Measurements from ENCODE around the gene TNFRSF12A. TPM values are rescaled to one million over a fixed set of nuclear protein-coding genes. Genes with fewer than 3 reads are reported as not detected.

TNFRSF12A gene
- total and polyA plus RNA-seq, 7 experiments from 2014 or later = 0.57 to 5.9 (median 1.1) TPM; not detected in 2

DNA sequence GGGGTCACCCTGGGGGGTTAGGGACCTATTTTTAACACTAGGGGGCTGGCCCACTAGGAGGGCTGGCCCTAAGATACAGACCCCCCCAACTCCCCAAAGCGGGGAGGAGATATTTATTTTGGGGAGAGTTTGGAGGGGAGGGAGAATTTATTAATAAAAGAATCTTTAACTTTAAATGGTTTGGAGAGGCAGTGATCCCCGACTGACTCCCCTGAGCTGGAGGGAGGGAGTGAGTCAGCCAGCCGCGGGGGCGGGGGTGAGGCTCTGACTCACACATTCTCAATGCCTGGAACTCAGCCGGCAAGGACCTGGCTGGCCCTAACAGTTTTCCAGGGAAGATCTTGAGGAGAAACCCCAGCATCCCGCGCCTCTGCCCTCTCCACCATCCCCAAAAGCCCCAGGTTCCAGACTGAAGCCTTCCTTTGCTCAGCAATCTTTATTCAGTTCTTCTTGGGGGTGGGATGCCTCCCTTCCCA lies 2.1 kb downstream of the TNFRSF12A start:
- H3K4me1 Mint-ChIP-seq = peaks cover 12 to 64% (median 44%) of the 10 kb centered on the region in 7 donors
- ATAC-seq (no peak), DNase-seq (peak in 2 of 9 donors; percentile 75 to 88)
- H3K9me3 Mint-ChIP-seq = no peaks in the 10 kb centered on the region
- intact Hi-C loops (cut with micrococcal nuclease) = loop anchor here (2.0 to 10.0 kb wide), 7 partner anchors 110 to 1230 kb away; partner anchors contain the start of genes CEMP1 (in 1 of the 2), CLUAP1 (in 1 of the 2), FLYWCH1 (in 1 of the 2) and FLYWCH2 (in 1 of the 2)
- H3K4me3 ChIP-seq (ENCODE audit: low read length) = no peak overlapping the region
- peaks cover 0 to 18% (median 0%) of the 10 kb centered on the region in 3 experiments for H3K36me3 ChIP-seq (ENCODE audit: control insufficient read depth in 2 of 3, insufficient read depth in 3 of 3, low read length in 3 of 3)
- H3K27me3 ChIP-seq (ENCODE audit: control insufficient read depth in 2 of 2, insufficient read depth in 2 of 2, low read length in 2 of 2) = no peaks in the 10 kb centered on the region
- peak overlapping the region; percentile 78 to 99 (median 94) for H3K27ac Mint-ChIP-seq
- no peaks in the 10 kb centered on the region for H3K9me3 ChIP-seq (ENCODE audit: control insufficient read depth in 2 of 3, low read length in 3 of 3)
- POLR2A ChIA-PET = interaction anchor here (0.6 to 2.9 kb wide), 5 partner anchors 10 to 45 kb away, joined by 3 to 11 read pairs (median 5); no protein-coding TSS in a partner anchor
- CTCF ChIA-PET = interaction anchor here (0.7 to 3.3 kb wide), 4 partner anchors 9 to 251 kb away, joined by 3 to 11 read pairs (median 4); partner anchors contain the start of gene ZNF213
- H3K27me3 Mint-ChIP-seq = peaks cover 0 to 12% (median 0%) of the 10 kb centered on the region in 5 donors
- peak overlapping the region; percentile 98 for H3K27ac ChIP-seq (ENCODE audit: low read depth, low read length)
- H3K4me1 ChIP-seq (ENCODE audit: control insufficient read depth in 2 of 2, insufficient read depth in 2 of 2, low read length in 2 of 2) = peaks cover 36 to 43% of the 10 kb centered on the region in 2 donors
- H3K4me3 Mint-ChIP-seq = peak overlapping the region in 9 of 10 donors; percentile 87 to 98 (median 93)
- H3K36me3 Mint-ChIP-seq = peaks cover 0 to 14% (median 3%) of the 10 kb centered on the region in 5 donors

DNA sequence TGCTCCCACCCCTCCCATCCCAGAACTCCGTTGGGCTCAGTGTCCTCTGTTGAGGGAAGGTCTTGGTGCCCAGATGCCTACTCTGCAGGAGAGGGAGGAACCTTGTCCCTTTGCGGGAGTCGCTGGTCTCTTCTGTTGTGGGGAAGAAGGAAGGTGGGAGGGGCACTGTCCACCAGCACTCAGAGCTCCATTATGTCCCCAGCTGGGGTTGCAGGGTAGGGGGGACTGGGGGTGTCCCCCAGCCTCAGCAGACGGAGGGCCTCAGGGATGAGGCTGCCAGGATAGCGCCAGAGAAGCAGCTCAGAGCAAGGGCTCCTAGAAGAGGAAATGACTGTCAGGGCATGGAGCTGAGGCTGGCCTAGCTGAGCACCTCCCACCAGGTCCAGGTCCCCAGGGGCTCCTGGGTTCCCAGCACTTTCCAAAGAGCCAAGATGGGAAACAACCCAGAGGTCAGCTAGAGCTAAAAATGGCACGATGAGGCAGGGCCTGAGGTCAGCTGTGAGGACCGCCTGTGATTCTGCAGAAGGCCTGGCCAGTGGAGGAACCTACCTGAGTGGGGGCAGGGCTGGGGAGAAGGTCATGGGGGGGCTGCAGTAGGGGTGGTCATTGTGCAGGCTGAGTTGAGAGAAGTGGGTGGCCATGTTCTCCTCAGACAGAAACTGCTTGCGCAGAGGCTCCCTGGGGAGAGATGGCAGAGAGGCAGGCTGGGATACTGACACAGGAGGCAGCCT lies 2.7 kb downstream of the TNFRSF12A start:
- intact Hi-C loops (cut with micrococcal nuclease) = loop anchor here (2.0 to 10.0 kb wide), 7 partner anchors 111 to 1229 kb away; partner anchors contain the start of genes CEMP1 (in 1 of the 2), CLUAP1 (in 1 of the 2), FLYWCH1 (in 1 of the 2) and FLYWCH2 (in 1 of the 2)
- POLR2A ChIA-PET = interaction anchor here (0.6 to 2.9 kb wide), 9 partner anchors 9 to 112 kb away, joined by 3 to 11 read pairs (median 4); partner anchors contain the start of genes CLDN9 and ZNF213
- peak overlapping the region; percentile 98 for H3K27ac ChIP-seq (ENCODE audit: low read depth, low read length)
- peaks cover 36 to 43% of the 10 kb centered on the region in 2 donors for H3K4me1 ChIP-seq (ENCODE audit: control insufficient read depth in 2 of 2, insufficient read depth in 2 of 2, low read length in 2 of 2)
- Mint-ChIP-seq H3K36me3 (peaks cover 0 to 14% (median 3%) of the 10 kb centered on the region in 5 donors), H3K9me3 (no peaks in the 10 kb centered on the region), H3K4me3 (peak overlapping the region; percentile 78 to 98 (median 92)), H3K27me3 (peaks cover 0 to 12% (median 0%) of the 10 kb centered on the region in 5 donors), H3K4me1 (peaks cover 12 to 64% (median 44%) of the 10 kb centered on the region in 7 donors), H3K27ac (peak overlapping the region; percentile 84 to 99 (median 94))
- no peak for DNase-seq
- H3K9me3 ChIP-seq (ENCODE audit: control insufficient read depth in 2 of 3, low read length in 3 of 3) = no peaks in the 10 kb centered on the region
- H3K36me3 ChIP-seq (ENCODE audit: control insufficient read depth in 2 of 3, insufficient read depth in 3 of 3, low read length in 3 of 3) = peaks cover 0 to 20% (median 0%) of the 10 kb centered on the region in 3 experiments
- CTCF ChIA-PET = interaction anchor here (1.0 to 3.3 kb wide), 3 partner anchors 9 to 112 kb away, joined by 3 to 11 read pairs (median 5); partner anchors contain the start of gene ZNF213
- no peak overlapping the region for H3K4me3 ChIP-seq (ENCODE audit: low read length)
- no peak for ATAC-seq
- H3K27me3 ChIP-seq (ENCODE audit: control insufficient read depth in 2 of 2, insufficient read depth in 2 of 2, low read length in 2 of 2) = no peaks in the 10 kb centered on the region

DNA sequence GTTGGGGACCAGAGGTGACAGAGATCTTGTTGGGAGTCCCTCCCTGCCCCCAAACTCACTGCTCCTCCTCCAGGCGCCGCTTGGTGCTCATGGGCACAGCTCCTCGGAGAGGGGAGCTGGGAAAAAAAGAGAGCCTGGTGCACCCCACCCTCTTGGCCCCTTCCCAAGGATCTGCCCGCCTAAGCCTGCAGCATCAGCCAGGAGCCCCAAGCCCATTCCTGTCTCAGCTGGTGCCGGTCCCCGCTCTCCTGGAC lies 3.2 kb downstream of the TNFRSF12A start:
- Histone ChIP-seq H3K9me3 (ENCODE audit: control insufficient read depth in 2 of 3, low read length in 3 of 3) (no peaks in the 10 kb centered on the region), H3K27ac (ENCODE audit: low read depth, low read length) (peak overlapping the region; percentile 98), H3K4me1 (ENCODE audit: control insufficient read depth in 2 of 2, insufficient read depth in 2 of 2, low read length in 2 of 2) (peaks cover 36 to 45% of the 10 kb centered on the region in 2 donors), H3K4me3 (ENCODE audit: low read length) (peak overlapping the region; percentile 87), H3K36me3 (ENCODE audit: control insufficient read depth in 2 of 3, insufficient read depth in 3 of 3, low read length in 3 of 3) (peaks cover 0 to 20% (median 0%) of the 10 kb centered on the region in 3 experiments), H3K27me3 (ENCODE audit: control insufficient read depth in 2 of 2, insufficient read depth in 2 of 2, low read length in 2 of 2) (no peaks in the 10 kb centered on the region)
- Mint-ChIP-seq H3K36me3 (peaks cover 0 to 14% (median 3%) of the 10 kb centered on the region in 5 donors), H3K4me3 (peak overlapping the region; percentile 78 to 98 (median 92)), H3K4me1 (peaks cover 12 to 62% (median 47%) of the 10 kb centered on the region in 7 donors), H3K27me3 (peaks cover 0 to 7% (median 0%) of the 10 kb centered on the region in 5 donors), H3K9me3 (no peaks in the 10 kb centered on the region), H3K27ac (peak overlapping the region; percentile 84 to 99 (median 94))
- ChIA-PET CTCF (interaction anchor here (1.0 to 3.3 kb wide), 3 partner anchors 8 to 112 kb away, joined by 3 to 11 read pairs (median 5); partner anchors contain the start of gene ZNF213), POLR2A (interaction anchor here (0.6 to 2.9 kb wide), 8 partner anchors 9 to 112 kb away, joined by 3 to 11 read pairs (median 4); partner anchors contain the start of genes CLDN9 and ZNF213)
- peak in 1 of 9 donors; percentile 22 for DNase-seq
- intact Hi-C loops (cut with micrococcal nuclease) = loop anchor here (2.0 to 10.0 kb wide), 7 partner anchors 111 to 1229 kb away; partner anchors contain the start of genes CEMP1 (in 1 of the 2), CLUAP1 (in 1 of the 2), FLYWCH1 (in 1 of the 2) and FLYWCH2 (in 1 of the 2)
- no peak for ATAC-seq

DNA sequence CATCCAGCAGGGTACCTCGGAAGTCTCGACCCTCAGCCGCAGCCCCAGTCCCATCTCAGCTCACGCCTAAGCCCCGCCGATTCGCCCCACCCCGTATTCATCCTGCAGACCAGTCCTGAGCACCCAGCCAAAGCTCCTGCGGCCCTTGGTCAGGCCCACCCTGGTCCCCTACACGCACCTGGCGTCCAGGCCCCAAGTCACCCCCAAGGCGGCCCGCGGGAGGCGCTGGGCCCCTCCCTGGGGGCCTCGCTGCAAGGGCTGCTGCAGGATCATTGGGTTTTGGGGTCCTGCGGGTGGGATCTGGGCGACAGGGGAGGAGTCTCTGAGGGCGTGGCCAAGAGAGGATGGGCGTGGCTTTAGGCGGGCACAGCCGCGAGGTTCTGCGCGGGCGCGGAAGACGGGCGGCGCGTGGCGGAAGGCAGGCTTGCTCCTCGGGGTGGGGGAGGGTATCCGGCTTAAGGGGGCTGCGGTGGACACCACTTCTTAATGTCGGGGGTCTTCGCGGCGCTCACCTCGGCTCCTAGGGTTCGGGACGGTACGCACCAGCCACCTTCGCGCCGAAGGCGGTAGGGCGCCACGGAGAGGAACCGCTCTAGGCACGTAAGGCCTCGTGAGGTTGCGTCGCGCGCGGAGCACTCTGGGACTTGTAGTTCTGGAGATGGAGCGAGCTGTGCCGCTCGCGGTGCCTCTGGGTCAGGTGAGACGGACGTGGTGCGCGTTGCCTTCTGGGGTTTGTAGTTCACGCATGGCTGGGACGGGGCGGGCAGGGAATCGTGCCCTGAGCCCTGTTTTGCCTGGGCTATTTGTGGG lies 3.7 kb downstream of the TNFRSF12A start, which contains the start of the genes HCFC1R1 and THOC6:
Gene HCFC1R1 (minus strand): TSS at position 274 of the 810 bp plus-strand sequence. CDS start 1 bp downstream, at position 273.
Gene THOC6 (plus strand): TSS at position 367 of the 810 bp plus-strand sequence. CDS start 292 bp downstream, at position 659.
- H3K27ac Mint-ChIP-seq = peak within 1 kb of the TSS; percentile 85 to 99 (median 96)
- DNase-seq = peak; percentile 86 to 96 (median 96)
- CTCF ChIA-PET = interaction anchor here (1.8 to 3.3 kb wide), 2 partner anchors 20 to 111 kb away, joined by 5 to 11 read pairs; partner anchors contain the start of gene ZNF213
- H3K4me3 Mint-ChIP-seq = peak within 1 kb of the TSS; percentile 78 to 98 (median 92)
- intact Hi-C loops (cut with micrococcal nuclease) = loop anchor here (1.0 to 10.0 kb wide), 12 partner anchors 20 to 1228 kb away; partner anchors contain the start of genes PAQR4 (in 2 of the 2), CEMP1 (in 1 of the 2), CLUAP1 (in 1 of the 2) and ELOB (in 1 of the 2)
- ATAC-seq = peak; percentile 89
- Histone ChIP-seq H3K27ac (ENCODE audit: low read depth, low read length) (peak within 1 kb of the TSS; percentile 98), H3K36me3 (ENCODE audit: control insufficient read depth in 2 of 3, insufficient read depth in 3 of 3, low read length in 3 of 3) (peaks cover 0 to 20% (median 0%) of the 10 kb centered on the region in 3 experiments), H3K9me3 (ENCODE audit: control insufficient read depth in 2 of 3, low read length in 3 of 3) (no peaks in the 10 kb centered on the region), H3K4me1 (ENCODE audit: control insufficient read depth in 2 of 2, insufficient read depth in 2 of 2, low read length in 2 of 2) (peaks cover 42 to 50% of the 10 kb centered on the region in 2 donors), H3K4me3 (ENCODE audit: low read length) (peak within 1 kb of the TSS; percentile 87), H3K27me3 (ENCODE audit: control insufficient read depth in 2 of 2, insufficient read depth in 2 of 2, low read length in 2 of 2) (peaks cover 0 to under 1% of the 10 kb centered on the region in 2 donors)
- H3K36me3 Mint-ChIP-seq = peaks cover 0 to 14% (median 3%) of the 10 kb centered on the region in 5 donors
- POLR2A ChIA-PET = interaction anchor here (0.6 to 2.9 kb wide), 13 partner anchors 10 to 111 kb away, joined by 3 to 11 read pairs (median 4); partner anchors contain the start of genes CLDN9 and ZNF213
- peaks cover 0 to 5% (median 2%) of the 10 kb centered on the region in 5 donors for H3K27me3 Mint-ChIP-seq
- no peaks in the 10 kb centered on the region for H3K9me3 Mint-ChIP-seq
- peaks cover 15 to 62% (median 50%) of the 10 kb centered on the region in 7 donors for H3K4me1 Mint-ChIP-seq

DNA sequence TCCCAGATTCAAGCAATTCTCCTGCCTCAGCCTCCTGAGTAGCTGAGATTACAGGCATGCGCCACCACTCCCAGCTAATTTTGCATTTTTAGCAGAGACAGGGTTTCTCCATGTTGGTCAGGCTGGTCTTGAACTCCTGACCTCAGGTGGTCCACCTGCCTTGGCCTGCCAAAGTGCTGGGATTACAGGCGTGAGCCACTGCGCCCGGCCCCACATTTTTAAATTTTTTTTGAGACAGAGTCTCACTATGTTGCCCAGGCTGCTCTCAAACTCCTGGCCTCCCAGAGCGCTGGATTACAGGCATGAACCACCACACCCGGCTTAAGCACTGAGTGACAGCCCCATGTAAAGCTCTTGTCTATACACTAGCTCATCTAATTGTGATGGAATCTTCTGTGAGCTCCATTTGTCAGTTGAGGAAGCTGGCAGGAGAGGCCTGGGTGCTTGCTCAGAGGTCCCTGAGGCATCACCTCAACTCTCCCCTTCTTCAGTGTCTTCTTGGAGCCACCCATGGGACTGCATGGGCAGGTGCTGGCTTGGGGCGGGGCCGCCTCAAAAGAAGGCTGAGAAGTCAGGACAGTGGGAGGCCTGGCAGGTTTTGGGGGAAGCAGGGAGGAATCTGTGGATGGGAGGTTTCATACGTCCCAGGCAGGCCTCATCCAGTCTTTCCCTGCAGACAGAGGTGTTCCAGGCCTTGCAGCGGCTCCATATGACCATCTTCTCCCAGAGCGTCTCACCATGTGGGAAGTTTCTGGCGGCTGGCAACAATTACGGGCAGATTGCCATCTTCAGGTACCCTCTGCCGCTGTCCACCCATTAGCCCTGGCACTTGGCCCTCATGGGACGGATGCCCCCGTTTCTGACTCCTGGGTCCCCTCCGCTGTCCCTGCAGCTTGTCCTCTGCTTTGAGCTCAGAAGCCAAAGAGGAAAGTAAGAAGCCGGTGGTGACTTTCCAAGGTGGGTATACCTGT lies 5.1 kb downstream of the TNFRSF12A start:
- POLR2A ChIA-PET = interaction anchor here (1.0 kb wide), 1 partner anchor 15 kb away, joined by 3 read pairs; no protein-coding TSS in a partner anchor
- H3K9me3 Mint-ChIP-seq = no peaks in the 10 kb centered on the region
- Histone ChIP-seq H3K4me1 (ENCODE audit: control insufficient read depth in 2 of 2, insufficient read depth in 2 of 2, low read length in 2 of 2) (peaks cover 51% of the 10 kb centered on the region in 2 donors), H3K27ac (ENCODE audit: low read depth, low read length) (no peak overlapping the region), H3K9me3 (ENCODE audit: control insufficient read depth in 2 of 3, low read length in 3 of 3) (no peaks in the 10 kb centered on the region), H3K36me3 (ENCODE audit: control insufficient read depth in 2 of 3, insufficient read depth in 3 of 3, low read length in 3 of 3) (peaks cover 0 to 20% (median 0%) of the 10 kb centered on the region in 3 experiments), H3K4me3 (ENCODE audit: low read length) (no peak overlapping the region), H3K27me3 (ENCODE audit: control insufficient read depth in 2 of 2, insufficient read depth in 2 of 2, low read length in 2 of 2) (peaks cover 0 to 5% of the 10 kb centered on the region in 2 donors)
- H3K36me3 Mint-ChIP-seq = peaks cover 0 to 14% (median 3%) of the 10 kb centered on the region in 5 donors
- intact Hi-C loops (cut with micrococcal nuclease) = loop anchor here in 1 of 2 donors (10.0 kb wide), 2 partner anchors 239 to 491 kb away; partner anchors contain the start of genes CEMP1 and PDPK1
- peaks cover 6 to 17% (median 11%) of the 10 kb centered on the region in 5 donors for H3K27me3 Mint-ChIP-seq
- H3K27ac Mint-ChIP-seq = no peak overlapping the region
- CTCF ChIA-PET = interaction anchor here (0.7 to 9.2 kb wide), 3 partner anchors 22 to 103 kb away, joined by 4 to 98 read pairs (median 4); no protein-coding TSS in a partner anchor
- ATAC-seq (no peak), DNase-seq (no peak)
- H3K4me1 Mint-ChIP-seq = peaks cover 27 to 64% (median 53%) of the 10 kb centered on the region in 7 donors
- peak overlapping the region in 3 of 10 donors; percentile 9 to 53 (median 25) for H3K4me3 Mint-ChIP-seq
